Sigmoid colon (tissue), 3 donors: ENCODE measurements around the gene IL17D.

ENCODE experiments used
- CTCF ChIP-seq, 4 experiments: fragments of 450-650 bp in 3 of 4; fragments of 200-600 bp in 1 of 4; IDR thresholded peaks; one replicate each; pipeline ENCODE4 v1.5.1; 2016 to 2019; ENCODE audit warnings: antibody characterized with exemption in 4 of 4, mild to moderate bottlenecking in 3 of 4, moderate library complexity in 2 of 4
- POLR2A ChIP-seq, 2 donors: fragments of 450-650 bp; IDR thresholded peaks; one replicate each; pipeline ENCODE4 v1.6.1; 2016; ENCODE audit warnings: antibody characterized with exemption in 2 of 2, mild to moderate bottlenecking in 2 of 2, moderate library complexity in 2 of 2

GRCh38 chr13:20738616-20739015, 35.1 kb downstream of the IL17D start:
- no peak for TF ChIP-seq CTCF (IDR thresholded peaks at IDR 0.05)
- no peak for TF ChIP-seq POLR2A (IDR thresholded peaks at IDR 0.05)
